Liver (tissue), 9 donors: ENCODE data around the gene SERPINE2. TPM values are rescaled to one million over a fixed set of nuclear protein-coding genes. Genes with fewer than 3 reads are reported as not detected.

Experiments
- DNase-seq: peaks from one replicate; pipeline ENCODE4 v3.0.0-alpha.2; 2017; ENCODE audit warnings: low spot score
- H3K27ac ChIP-seq, 2 donors: one replicate each; pipeline ENCODE4 v1.7.0; 2013; ENCODE audit warnings: inconsistent platforms in 2 of 2, low read length in 2 of 2, control low read depth in 1 of 2, low read depth in 1 of 2, mild to moderate bottlenecking in 1 of 2
- H3K27me3 ChIP-seq, 4 donors: one replicate each; pipeline versions ENCODE4 v1.6.1 to v1.7.0; 2013; ENCODE audit warnings: low read length in 3 of 4, inconsistent platforms in 1 of 4, mild to moderate bottlenecking in 1 of 4, moderate library complexity in 1 of 4; ENCODE audit not compliant: control insufficient read depth in 4 of 4, insufficient read depth in 4 of 4
- H3K36me3 ChIP-seq, 4 donors: one replicate each; pipeline versions ENCODE4 v1.6.1 to v1.7.0; 2013; ENCODE audit warnings: low read length in 3 of 4, mild to moderate bottlenecking in 3 of 4, low read depth in 1 of 4, moderate library complexity in 1 of 4; ENCODE audit not compliant: control insufficient read depth in 4 of 4, insufficient read depth in 3 of 4
- H3K4me1 ChIP-seq, 4 donors: one replicate each; pipeline versions ENCODE4 v1.6.1 to v1.7.0; 2013; ENCODE audit warnings: low read length in 3 of 4, mild to moderate bottlenecking in 3 of 4, moderate library complexity in 1 of 4; ENCODE audit not compliant: control insufficient read depth in 4 of 4, insufficient read depth in 4 of 4
- H3K4me3 ChIP-seq, 3 donors: one replicate each; pipeline versions ENCODE4 v1.6.1 to v1.7.0; 2013; ENCODE audit warnings: low read length in 3 of 3, control low read depth in 1 of 3, low read depth in 1 of 3, mild to moderate bottlenecking in 1 of 3
- H3K9ac ChIP-seq, 2 donors: one replicate each; pipeline ENCODE4 v1.7.0; 2013; ENCODE audit warnings: low read length in 2 of 2, mild to moderate bottlenecking in 2 of 2, moderate library complexity in 2 of 2, control low read depth in 1 of 2, low read depth in 1 of 2
- H3K9me3 ChIP-seq, 4 donors: one replicate each; pipeline versions ENCODE4 v1.6.1 to v1.7.0; 2013; ENCODE audit warnings: low read length in 3 of 4; ENCODE audit not compliant: control insufficient read depth in 4 of 4
- EGR1 ChIP-seq, 2 donors: IDR thresholded peaks; 2 replicates each; pipeline ENCODE4 v1.6.1; 2016 to 2018; ENCODE audit warnings: antibody characterized with exemption in 2 of 2, low read depth in 2 of 2
- FOXA1 ChIP-seq: IDR thresholded peaks from 2 replicates; pipeline ENCODE4 v1.6.1; 2016; ENCODE audit warnings: antibody characterized with exemption
- FOXA2 ChIP-seq: IDR thresholded peaks from 2 replicates; pipeline ENCODE4 v1.6.1; 2016; ENCODE audit warnings: antibody characterized with exemption
- GABPA ChIP-seq, 2 donors: IDR thresholded peaks in 1 of 2; conservative IDR thresholded peaks in 1 of 2; 2 replicates each; pipeline ENCODE4 v1.6.1; 2016; ENCODE audit warnings: antibody characterized with exemption in 2 of 2, mild to moderate bottlenecking in 1 of 2, moderate library complexity in 1 of 2
- HNF4A ChIP-seq, 2 donors: conservative IDR thresholded peaks; 2 replicates each; pipeline ENCODE4 v1.6.1; 2016; ENCODE audit warnings: antibody characterized with exemption in 2 of 2, mild to moderate bottlenecking in 2 of 2
- HNF4G ChIP-seq: IDR thresholded peaks from 2 replicates; pipeline ENCODE4 v1.6.1; 2016; ENCODE audit warnings: antibody characterized with exemption
- JUND ChIP-seq, 2 donors: IDR thresholded peaks; 2 replicates each; pipeline ENCODE4 v1.6.1; 2016; ENCODE audit warnings: antibody characterized with exemption in 2 of 2
- NR2F2 ChIP-seq: IDR thresholded peaks from 2 replicates; pipeline ENCODE4 v1.6.1; 2016; ENCODE audit warnings: antibody characterized with exemption
- RAD21 ChIP-seq, 2 donors: IDR thresholded peaks; 2 replicates each; pipeline ENCODE4 v1.6.1; 2016; ENCODE audit warnings: antibody characterized with exemption in 2 of 2, mild to moderate bottlenecking in 2 of 2
- RXRA ChIP-seq, 2 donors: IDR thresholded peaks; 2 replicates each; pipeline ENCODE4 v1.6.1; 2017 to 2018; ENCODE audit warnings: antibody characterized with exemption in 2 of 2, mild to moderate bottlenecking in 1 of 2
- TAF1 ChIP-seq: conservative IDR thresholded peaks from 2 replicates; pipeline ENCODE4 v1.6.1; 2016; ENCODE audit warnings: antibody characterized with exemption, mild to moderate bottlenecking
- YY1 ChIP-seq: IDR thresholded peaks from 2 replicates; pipeline ENCODE4 v1.6.1; 2016; ENCODE audit warnings: antibody characterized with exemption, mild to moderate bottlenecking
- WGBS: extraction: QIAGEN DNeasy Blood & Tissue Kit; methylation state at CpG from one replicate; pipeline ENCODE4 v1.1.7; 2013; 5-methylcytosine and 5-hydroxymethylcytosine counted together
- polyA plus RNA-seq, 2 donors: library from polyadenylated mRNA; stranded (reverse) in 1 of 2; unstranded in 1 of 2; fragments of 200-250 nt in 1 of 2; fragments of >200 nt in 1 of 2; fragmentation: Nextera tagmentation in 1 of 2; extraction: Ambion mirVana in 1 of 2; gene quantifications; one replicate each; pipeline versions ENCODE4 v1.2.1 to v1.2.3, GENCODE V29; 2013 to 2015
- total RNA-seq, 2 donors: library from RNA; depleted of rRNA; stranded (reverse); fragments of >200 nt; gene quantifications; one replicate each; pipeline ENCODE4 v1.2.3, GENCODE V29; 2014
- TF ChIP-seq, protein P1 (sequence below): IDR thresholded peaks from 2 replicates; pipeline ENCODE4 v1.6.1; 2016; ENCODE audit warnings: antibody characterized with exemption
- TF ChIP-seq, protein P2 (sequence below): IDR thresholded peaks from 2 replicates; pipeline ENCODE4 v1.6.1; 2016; ENCODE audit warnings: antibody characterized with exemption
- TF ChIP-seq, protein P3 (sequence below): IDR thresholded peaks from 2 replicates; pipeline ENCODE4 v1.6.1; 2016; ENCODE audit warnings: antibody characterized with exemption, mild to moderate bottlenecking
- TF ChIP-seq, protein P4 (sequence below): fragments of 150-350 bp; IDR thresholded peaks from 2 replicates; pipeline ENCODE4 v1.5.1; 2017; ENCODE audit warnings: improper control_type of control experiment, low read depth, low read length; ENCODE audit not compliant: missing input control
- TF ChIP-seq, protein P5 (sequence below): IDR thresholded peaks from 2 replicates; pipeline ENCODE4 v1.6.1; 2016; ENCODE audit warnings: antibody characterized with exemption
- donor health status: healthy.
- donor health status: healthy.
- donor health status: healthy.
- donor health status: healthy.
- donor health status: healthy.

SERPINE2 gene
- total and polyA plus RNA-seq, 4 donors, result 0.92 to 4.8 (median 2.3) TPM

DNA sequence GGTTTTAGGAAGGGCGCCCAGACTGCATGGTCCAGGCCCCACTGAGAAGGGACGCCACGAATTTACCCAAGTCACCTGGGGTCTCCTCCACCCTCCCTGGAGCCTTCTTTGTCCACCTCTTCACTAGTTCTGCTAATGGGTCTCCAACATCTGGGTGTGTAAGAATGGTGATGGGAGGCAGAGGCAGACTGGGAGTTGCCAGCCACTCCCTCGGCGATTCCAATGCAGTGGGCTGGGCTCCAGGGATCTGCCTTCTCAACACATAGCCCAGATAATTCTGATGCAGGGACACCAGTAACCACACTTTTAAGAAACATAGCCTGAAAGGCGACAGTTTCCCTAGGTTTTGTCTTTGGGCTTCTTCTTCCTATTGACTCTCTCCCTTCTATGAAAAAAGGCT lies 42.7 kb downstream of the SERPINE2 start:
- no peak overlapping the region for H3K4me3 ChIP-seq
- peaks cover 0 to 3% (median 0%) of the 10 kb centered on the region in 4 donors for H3K4me1 ChIP-seq
- TF ChIP-seq NR2F2, result no peak
- TF ChIP-seq FOXA2, result no peak
- TF ChIP-seq HNF4A (conservative IDR thresholded peaks at IDR 0.05), result no peak
- TF ChIP-seq GABPA (IDR thresholded peaks at IDR 0.05 in 1 of 2, conservative IDR thresholded peaks at IDR 0.05 in 1 of 2), result no peak
- no peak for TF ChIP-seq JUND (IDR thresholded peaks at IDR 0.05)
- no peak for TF ChIP-seq RAD21 (IDR thresholded peaks at IDR 0.05)
- TF ChIP-seq YY1, result no peak
- no peak for TF ChIP-seq EGR1 (IDR thresholded peaks at IDR 0.05; ENCODE audit: low read depth in 2 of 2)
- TF ChIP-seq, protein P1, sequence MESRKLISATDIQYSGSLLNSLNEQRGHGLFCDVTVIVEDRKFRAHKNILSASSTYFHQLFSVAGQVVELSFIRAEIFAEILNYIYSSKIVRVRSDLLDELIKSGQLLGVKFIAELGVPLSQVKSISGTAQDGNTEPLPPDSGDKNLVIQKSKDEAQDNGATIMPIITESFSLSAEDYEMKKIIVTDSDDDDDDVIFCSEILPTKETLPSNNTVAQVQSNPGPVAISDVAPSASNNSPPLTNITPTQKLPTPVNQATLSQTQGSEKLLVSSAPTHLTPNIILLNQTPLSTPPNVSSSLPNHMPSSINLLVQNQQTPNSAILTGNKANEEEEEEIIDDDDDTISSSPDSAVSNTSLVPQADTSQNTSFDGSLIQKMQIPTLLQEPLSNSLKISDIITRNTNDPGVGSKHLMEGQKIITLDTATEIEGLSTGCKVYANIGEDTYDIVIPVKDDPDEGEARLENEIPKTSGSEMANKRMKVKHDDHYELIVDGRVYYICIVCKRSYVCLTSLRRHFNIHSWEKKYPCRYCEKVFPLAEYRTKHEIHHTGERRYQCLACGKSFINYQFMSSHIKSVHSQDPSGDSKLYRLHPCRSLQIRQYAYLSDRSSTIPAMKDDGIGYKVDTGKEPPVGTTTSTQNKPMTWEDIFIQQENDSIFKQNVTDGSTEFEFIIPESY, result no peak
- TF ChIP-seq, protein P2, sequence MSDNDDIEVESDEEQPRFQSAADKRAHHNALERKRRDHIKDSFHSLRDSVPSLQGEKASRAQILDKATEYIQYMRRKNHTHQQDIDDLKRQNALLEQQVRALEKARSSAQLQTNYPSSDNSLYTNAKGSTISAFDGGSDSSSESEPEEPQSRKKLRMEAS, result no peak
- TF ChIP-seq RXRA (IDR thresholded peaks at IDR 0.05), result no peak
- TF ChIP-seq, protein P3, sequence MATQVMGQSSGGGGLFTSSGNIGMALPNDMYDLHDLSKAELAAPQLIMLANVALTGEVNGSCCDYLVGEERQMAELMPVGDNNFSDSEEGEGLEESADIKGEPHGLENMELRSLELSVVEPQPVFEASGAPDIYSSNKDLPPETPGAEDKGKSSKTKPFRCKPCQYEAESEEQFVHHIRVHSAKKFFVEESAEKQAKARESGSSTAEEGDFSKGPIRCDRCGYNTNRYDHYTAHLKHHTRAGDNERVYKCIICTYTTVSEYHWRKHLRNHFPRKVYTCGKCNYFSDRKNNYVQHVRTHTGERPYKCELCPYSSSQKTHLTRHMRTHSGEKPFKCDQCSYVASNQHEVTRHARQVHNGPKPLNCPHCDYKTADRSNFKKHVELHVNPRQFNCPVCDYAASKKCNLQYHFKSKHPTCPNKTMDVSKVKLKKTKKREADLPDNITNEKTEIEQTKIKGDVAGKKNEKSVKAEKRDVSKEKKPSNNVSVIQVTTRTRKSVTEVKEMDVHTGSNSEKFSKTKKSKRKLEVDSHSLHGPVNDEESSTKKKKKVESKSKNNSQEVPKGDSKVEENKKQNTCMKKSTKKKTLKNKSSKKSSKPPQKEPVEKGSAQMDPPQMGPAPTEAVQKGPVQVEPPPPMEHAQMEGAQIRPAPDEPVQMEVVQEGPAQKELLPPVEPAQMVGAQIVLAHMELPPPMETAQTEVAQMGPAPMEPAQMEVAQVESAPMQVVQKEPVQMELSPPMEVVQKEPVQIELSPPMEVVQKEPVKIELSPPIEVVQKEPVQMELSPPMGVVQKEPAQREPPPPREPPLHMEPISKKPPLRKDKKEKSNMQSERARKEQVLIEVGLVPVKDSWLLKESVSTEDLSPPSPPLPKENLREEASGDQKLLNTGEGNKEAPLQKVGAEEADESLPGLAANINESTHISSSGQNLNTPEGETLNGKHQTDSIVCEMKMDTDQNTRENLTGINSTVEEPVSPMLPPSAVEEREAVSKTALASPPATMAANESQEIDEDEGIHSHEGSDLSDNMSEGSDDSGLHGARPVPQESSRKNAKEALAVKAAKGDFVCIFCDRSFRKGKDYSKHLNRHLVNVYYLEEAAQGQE, result no peak
- TF ChIP-seq TAF1, result no peak
- TF ChIP-seq, protein P4, sequence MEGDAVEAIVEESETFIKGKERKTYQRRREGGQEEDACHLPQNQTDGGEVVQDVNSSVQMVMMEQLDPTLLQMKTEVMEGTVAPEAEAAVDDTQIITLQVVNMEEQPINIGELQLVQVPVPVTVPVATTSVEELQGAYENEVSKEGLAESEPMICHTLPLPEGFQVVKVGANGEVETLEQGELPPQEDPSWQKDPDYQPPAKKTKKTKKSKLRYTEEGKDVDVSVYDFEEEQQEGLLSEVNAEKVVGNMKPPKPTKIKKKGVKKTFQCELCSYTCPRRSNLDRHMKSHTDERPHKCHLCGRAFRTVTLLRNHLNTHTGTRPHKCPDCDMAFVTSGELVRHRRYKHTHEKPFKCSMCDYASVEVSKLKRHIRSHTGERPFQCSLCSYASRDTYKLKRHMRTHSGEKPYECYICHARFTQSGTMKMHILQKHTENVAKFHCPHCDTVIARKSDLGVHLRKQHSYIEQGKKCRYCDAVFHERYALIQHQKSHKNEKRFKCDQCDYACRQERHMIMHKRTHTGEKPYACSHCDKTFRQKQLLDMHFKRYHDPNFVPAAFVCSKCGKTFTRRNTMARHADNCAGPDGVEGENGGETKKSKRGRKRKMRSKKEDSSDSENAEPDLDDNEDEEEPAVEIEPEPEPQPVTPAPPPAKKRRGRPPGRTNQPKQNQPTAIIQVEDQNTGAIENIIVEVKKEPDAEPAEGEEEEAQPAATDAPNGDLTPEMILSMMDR, result no peak
- TF ChIP-seq, protein P5, sequence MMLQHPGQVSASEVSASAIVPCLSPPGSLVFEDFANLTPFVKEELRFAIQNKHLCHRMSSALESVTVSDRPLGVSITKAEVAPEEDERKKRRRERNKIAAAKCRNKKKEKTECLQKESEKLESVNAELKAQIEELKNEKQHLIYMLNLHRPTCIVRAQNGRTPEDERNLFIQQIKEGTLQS, result no peak
- TF ChIP-seq HNF4G, result no peak
- no peak overlapping the region for H3K27ac ChIP-seq
- DNase-seq, result no peak
- H3K36me3 ChIP-seq, result no peaks in the 10 kb centered on the region
- H3K9me3 ChIP-seq, result no peaks in the 10 kb centered on the region
- H3K9ac ChIP-seq, result no peak overlapping the region
- 92% methylated on average over 6 of the region's 6 CpGs for WGBS
- H3K27me3 ChIP-seq, result no peaks in the 10 kb centered on the region

DNA sequence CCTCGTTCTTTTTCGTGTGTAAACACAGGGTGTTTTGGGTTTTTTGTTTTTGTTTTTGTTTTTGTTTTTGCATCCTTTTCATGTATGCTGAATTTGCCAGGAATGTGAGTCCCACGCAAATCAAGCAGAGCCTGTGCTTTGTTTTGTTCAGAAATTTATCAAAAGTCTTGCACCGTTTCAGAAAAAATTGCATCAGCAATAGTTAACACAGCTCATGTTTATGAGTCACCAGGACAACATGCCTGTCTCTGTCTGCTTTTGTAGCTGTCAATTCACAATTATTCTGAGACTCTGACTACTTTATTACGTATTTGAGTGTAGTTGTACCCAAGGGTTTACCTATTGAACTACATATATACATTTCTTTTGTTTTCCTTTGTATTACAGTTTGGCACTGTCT lies 43.5 kb downstream of the SERPINE2 start:
- no peak for DNase-seq
- no peak overlapping the region for H3K9ac ChIP-seq
- H3K4me1 ChIP-seq, result peaks cover 0 to 3% (median 0%) of the 10 kb centered on the region in 4 donors
- H3K27ac ChIP-seq, result no peak overlapping the region
- 81% methylated on average over 5 of the region's 5 CpGs for WGBS
- peak in 1 of 2 donors; percentile 16 for TF ChIP-seq JUND (IDR thresholded peaks at IDR 0.05)
- no peak for TF ChIP-seq TAF1
- TF ChIP-seq, protein P5, result peak; percentile 38
- no peak for TF ChIP-seq FOXA2
- TF ChIP-seq, protein P1, result no peak
- TF ChIP-seq, protein P2, result no peak
- TF ChIP-seq FOXA1, result no peak
- H3K27me3 ChIP-seq, result no peaks in the 10 kb centered on the region
- H3K36me3 ChIP-seq, result no peaks in the 10 kb centered on the region
- no peak overlapping the region for H3K4me3 ChIP-seq
- no peaks in the 10 kb centered on the region for H3K9me3 ChIP-seq
